ENCODE results near the gene GIN1.
"Not testable (repeated sequence)": the region's sequence is repeated elsewhere in the genome, so short reads cannot be mapped to it uniquely, and the experiment has no call there.

DNA sequence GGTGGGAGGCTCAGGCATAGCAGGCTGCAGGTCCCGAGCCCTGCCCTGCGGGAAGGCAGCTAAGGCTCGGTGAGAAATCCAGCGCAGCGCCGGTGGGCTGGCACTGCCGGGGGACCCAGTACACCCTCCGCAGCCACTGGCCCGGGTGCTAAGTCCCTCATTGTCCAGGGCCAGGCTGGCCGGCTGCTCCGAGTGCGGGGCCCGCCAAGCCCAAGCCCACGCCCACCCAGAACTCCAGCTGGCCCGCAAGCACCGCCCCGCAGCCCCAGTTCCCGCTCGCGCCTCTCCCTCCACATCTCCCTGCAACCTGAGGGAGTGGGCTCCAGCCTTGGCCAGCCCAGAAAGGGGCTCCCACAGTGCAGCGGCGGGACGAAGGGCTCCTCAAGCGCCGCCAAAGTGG, 22.2 kb upstream of the GIN1 start:
- not testable (repeated sequence) for TF ChIP-seq POLR2AphosphoS5, POLR2A (IDR thresholded peaks at IDR 0.05; ENCODE audit: low read depth, low read length)
